ENCODE measurements around the gene PIGZ.

Gene PIGZ

DNA sequence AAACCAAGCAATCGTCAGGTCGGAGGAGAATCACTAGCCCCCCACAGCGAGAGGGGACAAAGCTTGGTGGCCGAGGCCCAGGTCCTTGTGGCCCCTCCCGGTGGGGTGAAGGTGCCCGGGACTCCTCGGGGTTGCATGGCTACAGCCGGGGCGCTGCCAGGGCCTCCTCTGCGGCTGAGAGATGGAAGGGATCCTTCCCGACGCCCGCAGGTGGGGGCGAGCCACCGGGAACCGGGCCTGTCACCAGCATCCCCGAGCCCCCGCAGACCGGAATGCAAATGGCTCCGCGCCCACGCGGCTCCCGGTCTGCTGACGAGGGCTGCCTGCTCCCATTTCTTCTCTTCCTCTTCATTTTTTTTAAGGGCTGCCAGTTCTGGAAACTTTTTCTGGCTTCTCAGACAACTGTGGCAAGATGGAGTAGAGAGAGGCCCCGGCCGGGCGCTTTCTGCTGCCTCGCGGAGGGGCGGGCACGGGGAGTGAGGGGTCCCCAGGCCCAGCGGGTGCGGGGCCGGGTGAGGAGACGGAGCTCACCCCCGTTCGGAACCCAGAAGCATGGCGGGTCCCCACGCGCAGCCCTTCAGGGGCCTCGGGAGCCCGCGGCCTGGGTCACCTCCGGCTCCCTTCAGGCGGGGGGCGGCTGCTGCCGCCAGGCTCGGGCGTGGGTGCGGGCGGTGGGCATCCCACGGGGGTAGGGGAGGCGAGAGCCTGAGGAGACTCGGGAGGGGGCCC lies 33.5 kb upstream of the PIGZ start:
- no peak for DNase-seq (ENCODE audit: low read depth in 2 of 2)

GRCh38 chr3:197001106-197001971 lies 32.7 kb upstream of the PIGZ start:
- DNase-seq (ENCODE audit: low read depth in 2 of 2): no peak

- no peak for DNase-seq (ENCODE audit: low read depth in 2 of 2)
Observed at GRCh38 chr3:197000211-197000610, 31.6 kb upstream of the PIGZ start.

- DNase-seq (ENCODE audit: low read depth in 2 of 2): no peak
Observed at GRCh38 chr3:196998966-196999760, 30.5 kb upstream of the PIGZ start.

- DNase-seq (ENCODE audit: low read depth in 2 of 2): no peak
Observed at GRCh38 chr3:196997311-196997710, 28.7 kb upstream of the PIGZ start.

DNA sequence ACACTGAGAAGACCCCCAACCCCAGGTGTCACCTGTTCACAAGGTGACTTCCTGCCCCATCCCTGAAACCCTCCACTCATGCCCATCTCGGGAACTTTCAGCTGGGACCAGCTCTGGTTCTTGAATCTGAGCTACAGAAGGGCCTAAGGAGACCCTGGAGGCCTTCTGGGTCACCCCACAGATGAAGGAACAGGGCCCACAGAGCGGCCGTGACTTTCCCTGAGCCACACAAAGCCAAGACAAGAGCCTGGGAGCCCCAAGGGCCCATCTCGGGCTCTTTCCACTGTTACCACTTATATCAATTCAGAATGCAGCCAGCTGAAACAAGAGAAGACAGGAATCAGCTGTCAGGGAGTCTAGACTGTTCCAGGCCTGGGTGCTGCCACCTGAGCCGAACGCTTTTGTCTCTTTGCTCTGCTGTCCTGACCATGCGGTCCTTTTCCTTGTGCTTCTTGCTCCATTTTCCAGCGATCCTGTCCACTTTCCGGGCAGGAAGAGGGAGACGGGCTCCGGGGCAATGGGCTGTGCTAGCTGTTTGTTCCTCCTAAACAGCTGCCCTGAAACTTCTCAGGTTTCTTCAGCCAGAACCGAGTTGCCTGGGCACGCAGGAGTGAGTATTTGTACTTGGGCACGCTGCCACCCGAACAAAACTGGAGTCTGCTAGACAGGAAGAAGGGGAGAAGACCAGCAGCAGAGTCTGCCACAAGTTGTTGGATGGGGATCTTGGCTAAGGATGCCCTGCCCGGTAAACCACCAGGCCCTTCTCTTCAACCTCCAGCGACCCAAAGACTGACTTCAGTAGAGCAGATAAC lies 28.0 kb upstream of the PIGZ start:
- no peak for DNase-seq (ENCODE audit: low read depth in 2 of 2)

DNA sequence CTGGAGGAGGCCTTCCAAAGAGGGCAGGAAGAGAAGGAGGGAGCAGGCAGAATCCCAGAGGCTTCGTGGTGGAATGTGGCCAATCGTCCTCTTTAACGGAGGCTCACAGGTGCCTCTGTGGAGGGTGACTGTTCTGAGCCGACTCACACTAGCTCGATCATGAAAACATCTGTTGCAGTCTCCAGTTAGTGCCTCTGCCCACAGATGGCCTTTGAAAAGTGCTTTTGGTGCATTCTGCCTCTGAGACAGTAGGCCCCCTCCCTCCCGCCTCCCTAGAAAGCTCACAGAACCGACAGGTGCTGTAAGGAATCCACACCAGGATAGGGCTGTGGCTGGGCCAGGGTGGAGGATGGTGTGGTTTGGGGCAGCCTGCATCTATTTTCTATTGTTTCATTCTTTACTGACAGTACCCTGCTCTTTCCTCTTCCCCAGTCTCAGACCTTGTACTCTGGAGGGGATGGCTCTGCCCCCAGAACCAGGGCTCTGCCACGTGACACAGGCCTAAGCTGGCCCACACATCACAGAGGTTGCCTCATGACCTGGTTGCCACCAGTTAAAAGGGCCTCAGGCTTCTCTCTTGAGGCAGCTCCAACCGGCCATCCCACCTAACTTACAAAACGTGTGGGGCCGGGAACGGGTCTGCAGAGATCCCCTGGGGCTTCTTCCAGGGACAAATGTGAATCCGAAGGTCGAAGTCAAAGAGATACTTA lies 27.2 kb upstream of the PIGZ start:
- DNase-seq (ENCODE audit: low read depth in 2 of 2): no peak

- no peak for DNase-seq (ENCODE audit: low read depth in 2 of 2)
Observed at GRCh38 chr3:196995027-196995426, 26.4 kb upstream of the PIGZ start.

DNA sequence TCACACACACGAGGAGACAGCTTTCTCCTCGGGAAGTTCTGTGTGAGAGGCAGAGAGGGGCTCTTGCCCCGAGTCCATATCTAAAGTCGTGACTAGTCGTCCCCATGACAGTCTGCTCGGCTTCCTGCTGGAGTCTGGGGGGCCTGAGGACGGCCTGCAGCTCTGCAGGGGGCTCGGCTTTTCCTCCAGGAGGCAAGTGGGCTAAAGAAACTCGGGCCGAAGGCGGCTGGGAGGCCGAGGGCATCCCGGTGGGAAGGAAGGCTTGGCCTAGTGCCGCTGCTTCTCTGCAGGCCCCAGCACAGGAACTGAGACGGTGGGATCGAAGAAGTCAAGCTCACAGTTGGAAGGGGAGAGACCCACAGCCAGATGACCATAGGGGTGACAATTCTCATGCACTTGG lies 25.4 kb upstream of the PIGZ start:
- DNase-seq (ENCODE audit: low read depth in 2 of 2): no peak

DNA sequence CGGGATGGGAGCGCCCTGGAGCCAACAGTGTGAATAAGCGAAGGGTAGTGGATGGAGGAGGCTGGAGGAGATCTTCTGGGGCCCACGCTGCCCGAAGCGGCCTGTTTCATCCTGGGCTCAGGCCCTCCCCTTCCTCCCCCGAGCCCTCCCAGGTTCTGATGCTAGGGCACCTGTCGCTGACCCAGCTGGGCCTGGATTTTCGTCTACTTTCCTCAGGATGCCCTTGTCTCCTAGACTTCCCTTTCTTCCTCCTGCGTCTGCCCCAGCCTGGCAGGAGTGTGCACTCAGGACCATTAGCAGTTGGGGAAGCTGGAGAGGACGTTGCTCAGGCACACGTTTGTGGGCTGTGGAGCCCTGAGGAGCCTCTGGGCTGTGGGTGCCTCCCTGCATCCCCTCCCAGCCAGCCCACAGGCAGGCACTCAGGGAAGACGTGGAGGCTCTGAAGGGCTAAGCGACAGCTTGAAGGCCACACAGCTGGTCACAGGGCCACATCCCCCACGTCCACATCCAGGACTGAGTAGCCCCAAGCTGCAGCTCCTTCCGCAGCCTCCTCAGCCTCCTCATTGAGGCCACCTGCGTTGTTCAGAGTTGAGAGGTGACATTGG lies 23.9 kb upstream of the PIGZ start:
- no peak for DNase-seq (ENCODE audit: low read depth in 2 of 2)

DNA sequence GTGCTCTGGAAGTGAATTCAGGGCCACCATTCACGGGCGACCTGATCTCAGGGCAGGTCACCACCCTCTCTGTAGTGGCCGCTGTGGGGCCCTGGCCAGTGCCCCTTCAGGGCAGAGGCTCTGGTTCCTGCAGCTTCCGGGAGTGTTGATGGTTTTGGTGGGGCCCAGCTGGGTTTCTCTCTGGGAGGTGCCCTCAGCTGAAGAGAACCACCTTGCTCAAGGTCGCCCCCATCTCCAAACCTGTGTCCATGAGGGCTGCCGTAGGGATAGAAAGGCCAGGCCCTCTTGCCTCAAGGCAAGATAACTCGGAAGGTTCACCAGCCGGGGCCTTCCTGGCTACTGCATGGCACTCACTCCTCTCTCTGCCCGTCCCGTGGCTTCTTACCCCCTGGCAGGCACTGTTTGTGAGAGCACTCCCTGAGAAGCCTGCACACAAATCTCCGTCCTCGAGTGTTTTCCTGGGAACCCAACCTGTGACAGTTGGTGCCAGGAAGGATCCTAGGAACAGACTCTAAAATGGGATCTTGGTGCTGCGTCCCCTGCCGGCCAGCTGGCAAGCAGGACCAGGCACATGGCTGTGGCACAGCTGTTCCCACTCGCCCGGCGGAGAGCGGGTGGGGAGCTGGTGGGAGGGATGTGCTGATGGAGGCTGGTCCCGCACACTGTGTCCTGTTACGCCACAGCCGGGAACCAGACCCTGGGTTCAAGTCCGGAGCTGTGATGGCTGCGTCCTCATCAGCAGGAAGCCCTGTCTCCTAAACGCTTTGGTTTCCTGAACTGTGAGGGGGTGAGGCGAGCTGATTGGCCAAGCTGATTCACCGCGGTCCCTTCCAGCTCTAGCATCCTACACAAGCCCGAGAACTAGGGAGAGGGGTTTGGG lies 23.2 kb upstream of the PIGZ start:
- DNase-seq (ENCODE audit: low read depth in 2 of 2): no peak

DNA sequence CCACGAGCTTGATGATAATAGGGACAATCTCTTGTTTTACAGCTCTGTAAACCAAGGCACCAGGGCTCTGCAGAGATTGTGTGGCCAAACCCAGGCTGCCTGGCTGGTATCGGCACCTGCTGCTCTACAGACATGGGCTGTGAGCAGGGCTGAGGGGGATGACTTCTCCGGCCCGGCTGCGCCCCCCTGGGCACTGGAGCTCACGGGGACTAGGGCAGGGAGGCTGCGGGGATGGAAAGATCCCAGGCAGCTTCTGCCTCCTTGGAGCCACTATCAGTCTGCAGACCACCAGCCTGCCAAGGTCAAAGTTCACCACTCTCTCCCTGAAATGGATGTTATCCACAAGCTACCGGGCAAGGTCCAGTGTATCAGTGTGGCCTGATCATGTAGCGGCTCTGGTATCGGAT lies 22.0 kb upstream of the PIGZ start:
- no peak for DNase-seq (ENCODE audit: low read depth in 2 of 2)

DNA sequence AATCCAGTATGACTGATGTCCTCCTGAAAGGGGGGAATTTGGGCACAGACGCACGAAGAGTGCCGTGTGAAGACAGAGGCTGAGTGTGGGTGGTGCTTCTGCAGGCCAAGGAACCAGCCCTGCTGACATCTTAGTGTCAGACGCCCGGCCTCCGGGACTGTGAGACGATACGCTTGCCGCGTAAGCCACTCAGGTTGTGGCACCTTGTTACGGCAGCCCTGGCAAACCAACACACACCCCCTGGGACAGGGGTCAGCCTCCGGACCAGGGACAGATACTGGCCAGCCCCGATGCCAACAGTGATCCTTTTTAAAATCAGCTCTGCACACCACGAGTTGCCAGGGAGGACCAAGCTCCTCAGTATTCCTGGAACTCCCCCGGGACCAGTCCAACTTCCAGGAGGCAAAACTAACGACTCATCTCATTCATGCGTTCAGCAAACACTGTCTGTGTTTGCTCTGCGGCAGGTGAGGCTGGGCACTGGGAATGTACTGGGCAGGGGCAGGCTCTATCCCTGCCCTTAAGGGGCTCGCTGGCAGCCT lies 21.2 kb upstream of the PIGZ start:
- no peak for DNase-seq (ENCODE audit: low read depth in 2 of 2)

DNA sequence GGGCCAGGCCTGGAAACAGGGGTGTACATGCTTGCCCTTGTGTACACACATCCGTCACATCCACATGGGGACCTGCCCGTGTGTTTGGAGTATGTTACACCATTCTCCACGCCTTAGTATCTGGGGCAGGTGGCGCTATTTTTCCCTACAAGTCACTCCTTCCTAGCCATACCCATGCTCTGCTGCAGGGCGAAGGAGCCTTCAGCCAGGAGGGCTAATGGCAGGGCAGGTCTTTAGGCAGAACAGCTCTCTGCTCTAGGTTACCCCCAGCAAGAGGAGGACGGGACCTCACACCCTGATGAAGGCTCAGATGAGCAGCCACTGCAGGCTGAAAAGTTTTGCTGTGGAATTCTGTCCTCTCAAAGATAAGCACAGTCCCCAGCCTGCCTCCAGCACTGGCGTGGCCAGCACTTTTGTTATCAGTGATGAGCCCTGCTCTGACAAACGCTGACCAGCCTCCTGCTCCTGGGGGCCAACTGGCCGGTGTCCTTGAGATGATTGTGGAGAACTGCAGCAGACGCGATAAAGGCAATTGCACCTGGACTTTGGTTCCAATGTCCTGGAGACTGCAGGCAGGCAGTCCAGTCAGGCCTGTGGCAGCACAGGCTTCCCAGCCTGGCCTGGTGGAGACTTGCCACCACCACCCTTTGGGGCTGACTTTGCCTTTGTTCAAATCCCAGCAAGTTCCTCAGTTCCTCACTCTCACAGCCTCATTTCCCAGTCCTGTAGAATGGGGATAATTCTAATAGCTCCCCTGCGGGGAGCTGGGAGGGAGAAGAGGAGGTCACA lies 19.8 kb upstream of the PIGZ start:
- no peak for DNase-seq (ENCODE audit: low read depth in 2 of 2)

DNA sequence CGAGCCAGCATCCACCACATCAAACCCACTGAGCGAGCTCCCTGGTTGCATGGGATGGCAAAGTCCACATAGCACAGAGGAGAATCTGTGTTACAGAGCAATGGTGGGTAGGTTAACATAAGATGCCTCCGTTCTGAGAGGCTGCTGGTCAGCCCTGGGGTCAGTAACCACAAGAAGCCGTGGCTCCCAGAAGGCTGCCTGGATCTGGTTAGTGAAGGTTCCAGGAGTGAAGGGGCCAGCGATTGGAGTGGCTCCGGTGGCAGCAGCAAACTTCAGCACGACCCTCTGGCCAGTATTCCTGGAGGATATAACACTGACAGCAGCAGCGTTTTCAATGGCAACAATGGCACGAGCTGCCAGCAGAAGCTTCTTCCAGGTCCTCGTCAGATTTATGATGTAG lies 18.4 kb upstream of the PIGZ start:
- no peak for DNase-seq (ENCODE audit: low read depth in 2 of 2)

- DNase-seq (ENCODE audit: low read depth in 2 of 2): no peak
Observed at GRCh38 chr3:196985954-196986885, 17.6 kb upstream of the PIGZ start.

DNA sequence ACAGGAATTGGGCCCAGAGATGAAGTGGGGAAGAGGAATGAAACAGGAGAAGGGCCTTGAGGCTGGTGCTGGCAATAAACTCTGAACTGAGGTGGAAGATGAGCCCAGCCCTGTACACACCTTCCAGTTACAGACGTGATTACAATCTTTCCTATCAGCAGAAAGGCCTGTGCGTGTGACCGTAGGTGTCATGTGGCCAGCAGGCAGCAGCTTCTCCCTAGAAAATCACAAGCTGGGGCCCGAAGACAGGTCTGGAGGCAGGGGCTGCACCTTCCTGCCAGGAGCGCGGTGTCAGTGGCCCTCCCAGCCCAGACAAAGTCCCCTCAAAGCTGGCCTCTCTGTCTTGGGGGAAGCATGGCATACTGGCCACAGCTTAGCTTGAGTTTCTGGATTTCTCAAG lies 16.7 kb upstream of the PIGZ start:
- no peak for DNase-seq (ENCODE audit: low read depth in 2 of 2)

Data from activated CD8-positive, alpha-beta memory T cell treated with anti-CD3 and anti-CD28 coated beads for 4 hours (primary cell).